Left ventricle myocardium inferior (tissue), 1 donor: ENCODE results near the gene TMCC2. TPM values are rescaled to one million over a fixed set of nuclear protein-coding genes. Genes with fewer than 3 reads are reported as not detected.
A peak's percentile ranks its signal among the peaks of the same experiment; 100 is the strongest.

ENCODE experiments used
- DNase-seq: peaks from one replicate; pipeline ENCODE4 v3.0.0-alpha.2; 2020
- H3K27ac ChIP-seq: fragments of 200-600 bp; replicated peaks from 2 replicates; pipeline ENCODE4 v1.8.0; 2021
- H3K27me3 ChIP-seq: fragments of 200-600 bp; 2 replicates; pipeline ENCODE4 v1.8.0; 2021; ENCODE audit warnings: low read depth
- H3K36me3 ChIP-seq: fragments of 200-600 bp; 2 replicates; pipeline ENCODE4 v1.8.0; 2021
- H3K4me1 ChIP-seq: fragments of 200-600 bp; 2 replicates; pipeline ENCODE4 v1.8.0; 2021
- H3K4me3 ChIP-seq: fragments of 200-600 bp; 2 replicates; pipeline ENCODE4 v1.8.0; 2021; ENCODE audit warnings: mild to moderate bottlenecking, moderate library complexity
- H3K9me3 ChIP-seq: fragments of 200-600 bp; replicated peaks from 2 replicates; pipeline ENCODE4 v1.8.0; 2021
- intact Hi-C: fragments of 100-400 bp; cut with micrococcal nuclease; formaldehyde crosslinking; loops from one replicate; pipeline ENCODE4 v1.11.0; 2022
- total RNA-seq: library from RNA; stranded (reverse); fragmentation: NEBNext Ultra II Directional; extraction: Animal tissue kit (Norgen Biotek cat#: 25700); gene quantifications from one replicate; pipeline ENCODE4 v1.2.1, GENCODE V29; 2021
- TF ChIP-seq, protein P1 (sequence below): fragments of 200-600 bp; IDR thresholded peaks from 2 replicates; pipeline ENCODE4 v1.8.0; 2021; ENCODE audit warnings: antibody characterized with exemption, mild to moderate bottlenecking, borderline replicate concordance
- donor health status: DM: no; HTN: yes; CAD: no; lungs with severe emphysema.

Gene TMCC2
- total RNA-seq, 1 donor from 2014 or later, result 2.5 TPM

DNA sequence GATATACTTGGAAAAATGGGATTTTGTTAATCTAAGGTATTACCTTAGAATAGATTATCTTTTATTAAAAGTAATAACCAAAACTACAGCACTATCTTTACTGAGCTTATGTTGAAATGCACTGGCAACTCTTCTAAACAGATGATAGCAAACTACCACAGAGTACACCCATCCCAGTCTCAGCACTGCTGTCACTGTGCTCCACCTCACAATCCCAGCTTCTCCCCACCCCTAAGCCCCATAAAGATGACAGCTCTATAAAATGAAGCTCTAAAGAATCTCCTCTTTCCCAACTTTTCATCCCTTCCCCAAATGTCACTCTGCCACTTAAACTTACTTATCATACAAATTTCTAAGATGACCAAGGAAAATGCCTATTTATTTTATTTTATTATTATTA, 22.7 kb upstream of the TMCC2 start:
- H3K9me3 ChIP-seq, result no peaks in the 10 kb centered on the region
- peaks cover 17% of the 10 kb centered on the region for H3K4me1 ChIP-seq
- H3K27ac ChIP-seq, result no peak overlapping the region
- intact Hi-C loops, result no loop called here
- H3K36me3 ChIP-seq, result no peaks in the 10 kb centered on the region
- H3K4me3 ChIP-seq, result no peak overlapping the region
- DNase-seq, result no peak
- TF ChIP-seq, protein P1, sequence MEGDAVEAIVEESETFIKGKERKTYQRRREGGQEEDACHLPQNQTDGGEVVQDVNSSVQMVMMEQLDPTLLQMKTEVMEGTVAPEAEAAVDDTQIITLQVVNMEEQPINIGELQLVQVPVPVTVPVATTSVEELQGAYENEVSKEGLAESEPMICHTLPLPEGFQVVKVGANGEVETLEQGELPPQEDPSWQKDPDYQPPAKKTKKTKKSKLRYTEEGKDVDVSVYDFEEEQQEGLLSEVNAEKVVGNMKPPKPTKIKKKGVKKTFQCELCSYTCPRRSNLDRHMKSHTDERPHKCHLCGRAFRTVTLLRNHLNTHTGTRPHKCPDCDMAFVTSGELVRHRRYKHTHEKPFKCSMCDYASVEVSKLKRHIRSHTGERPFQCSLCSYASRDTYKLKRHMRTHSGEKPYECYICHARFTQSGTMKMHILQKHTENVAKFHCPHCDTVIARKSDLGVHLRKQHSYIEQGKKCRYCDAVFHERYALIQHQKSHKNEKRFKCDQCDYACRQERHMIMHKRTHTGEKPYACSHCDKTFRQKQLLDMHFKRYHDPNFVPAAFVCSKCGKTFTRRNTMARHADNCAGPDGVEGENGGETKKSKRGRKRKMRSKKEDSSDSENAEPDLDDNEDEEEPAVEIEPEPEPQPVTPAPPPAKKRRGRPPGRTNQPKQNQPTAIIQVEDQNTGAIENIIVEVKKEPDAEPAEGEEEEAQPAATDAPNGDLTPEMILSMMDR, result no peak
- H3K27me3 ChIP-seq, result no peaks in the 10 kb centered on the region

DNA sequence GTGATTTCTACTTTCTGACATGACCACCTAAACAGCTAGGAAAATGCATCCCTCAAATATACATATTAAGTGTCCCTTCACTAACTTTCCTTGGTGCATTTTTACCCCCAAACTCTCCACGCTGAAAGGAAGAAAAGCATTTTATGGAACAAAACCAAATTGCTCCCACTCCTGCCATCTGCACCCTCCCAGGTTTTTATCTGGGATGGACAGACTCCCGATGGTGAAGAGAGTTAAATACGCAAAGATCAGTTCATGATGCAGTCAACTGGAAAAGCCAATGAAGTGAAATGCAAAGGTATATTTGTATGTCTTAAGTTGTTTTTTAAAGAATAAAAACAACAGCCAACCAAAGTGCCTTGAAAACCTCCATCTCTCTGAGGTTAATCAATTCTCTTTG, 18.9 kb upstream of the TMCC2 start:
- TF ChIP-seq, protein P1, result no peak
- H3K36me3 ChIP-seq, result no peaks in the 10 kb centered on the region
- H3K4me1 ChIP-seq, result peaks cover 35% of the 10 kb centered on the region
- DNase-seq, result no peak
- no peaks in the 10 kb centered on the region for H3K9me3 ChIP-seq
- H3K27me3 ChIP-seq, result no peaks in the 10 kb centered on the region
- intact Hi-C loops, result no loop called here
- H3K4me3 ChIP-seq, result no peak overlapping the region
- no peak overlapping the region for H3K27ac ChIP-seq

DNA sequence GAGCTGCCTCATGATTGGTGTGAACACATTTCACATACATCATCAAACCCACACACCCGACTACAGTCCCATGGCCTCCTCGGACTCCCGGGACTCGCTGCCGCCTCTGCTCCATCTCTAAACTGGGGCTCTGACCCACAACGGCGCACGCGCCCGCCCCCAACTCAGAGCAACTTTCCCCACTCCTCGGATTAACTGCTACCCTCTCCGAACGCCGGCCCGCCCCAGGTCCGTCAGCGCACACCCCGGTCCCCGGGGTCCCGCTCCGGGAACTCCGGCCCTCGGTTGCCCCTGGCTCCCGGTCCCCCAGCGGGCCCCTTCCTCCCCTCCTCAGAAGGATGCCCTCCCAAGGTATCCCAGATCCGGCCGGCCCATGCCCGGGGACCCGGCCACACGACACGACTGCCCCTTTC, 17.0 kb upstream of the TMCC2 start:
- H3K4me1 ChIP-seq, result peaks cover 31% of the 10 kb centered on the region
- peak; percentile 29 for DNase-seq
- TF ChIP-seq, protein P1, result no peak
- peak overlapping the region; percentile 97 for H3K27ac ChIP-seq
- H3K9me3 ChIP-seq, result no peaks in the 10 kb centered on the region
- no peaks in the 10 kb centered on the region for H3K27me3 ChIP-seq
- intact Hi-C loops, result no loop called here
- peak overlapping the region; percentile 99 for H3K4me3 ChIP-seq
- no peaks in the 10 kb centered on the region for H3K36me3 ChIP-seq

DNA sequence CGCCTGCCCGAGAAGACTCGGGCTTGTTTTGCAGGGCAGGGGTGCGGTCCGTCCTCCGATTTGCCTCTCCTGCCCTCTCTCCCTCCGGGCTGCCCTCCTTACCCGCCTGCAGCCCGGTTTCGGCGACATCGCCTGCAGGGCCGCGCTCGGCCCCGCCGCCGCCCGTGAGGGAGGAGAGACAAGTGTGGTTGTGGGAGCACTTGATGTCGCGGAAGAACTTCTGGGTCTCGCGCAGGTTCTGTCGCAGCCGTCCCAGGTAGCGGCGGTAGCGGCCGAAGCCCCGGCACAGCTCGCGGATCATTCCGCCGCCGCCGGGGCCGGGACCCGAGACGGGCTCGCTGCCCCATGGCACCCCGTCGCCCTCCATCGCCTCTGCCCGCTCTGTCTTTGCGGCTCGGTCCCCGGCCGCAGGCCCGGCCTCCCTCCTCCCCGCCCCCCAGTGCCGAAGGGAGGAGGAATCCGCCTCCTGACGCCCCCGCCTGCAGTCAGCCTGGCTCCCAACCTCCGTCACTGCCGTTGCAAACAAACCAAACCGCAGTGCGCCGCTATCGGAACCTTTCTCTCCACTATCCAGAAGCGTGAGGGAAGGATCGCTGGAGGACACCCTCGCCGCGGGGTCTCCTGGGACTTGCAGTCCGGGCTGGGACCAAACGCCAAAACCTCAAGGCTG, 16.4 kb upstream of the TMCC2 start, which contains the start of gene DSTYK:
Gene DSTYK (minus strand): TSS at position 534 of the 670 bp plus-strand sequence. CDS start 167 bp downstream, at position 367.
- peak within 1 kb of the TSS; percentile 97 for H3K27ac ChIP-seq
- peak within 1 kb of the TSS; percentile 99 for H3K4me3 ChIP-seq
- peak; percentile 93 for DNase-seq
- TF ChIP-seq, protein P1, result peak; percentile 13
- peaks cover 31% of the 10 kb centered on the region for H3K4me1 ChIP-seq
- intact Hi-C loops, result no loop called here
- no peaks in the 10 kb centered on the region for H3K9me3 ChIP-seq
- no peaks in the 10 kb centered on the region for H3K36me3 ChIP-seq
- peaks cover 5% of the 10 kb centered on the region for H3K27me3 ChIP-seq

DNA sequence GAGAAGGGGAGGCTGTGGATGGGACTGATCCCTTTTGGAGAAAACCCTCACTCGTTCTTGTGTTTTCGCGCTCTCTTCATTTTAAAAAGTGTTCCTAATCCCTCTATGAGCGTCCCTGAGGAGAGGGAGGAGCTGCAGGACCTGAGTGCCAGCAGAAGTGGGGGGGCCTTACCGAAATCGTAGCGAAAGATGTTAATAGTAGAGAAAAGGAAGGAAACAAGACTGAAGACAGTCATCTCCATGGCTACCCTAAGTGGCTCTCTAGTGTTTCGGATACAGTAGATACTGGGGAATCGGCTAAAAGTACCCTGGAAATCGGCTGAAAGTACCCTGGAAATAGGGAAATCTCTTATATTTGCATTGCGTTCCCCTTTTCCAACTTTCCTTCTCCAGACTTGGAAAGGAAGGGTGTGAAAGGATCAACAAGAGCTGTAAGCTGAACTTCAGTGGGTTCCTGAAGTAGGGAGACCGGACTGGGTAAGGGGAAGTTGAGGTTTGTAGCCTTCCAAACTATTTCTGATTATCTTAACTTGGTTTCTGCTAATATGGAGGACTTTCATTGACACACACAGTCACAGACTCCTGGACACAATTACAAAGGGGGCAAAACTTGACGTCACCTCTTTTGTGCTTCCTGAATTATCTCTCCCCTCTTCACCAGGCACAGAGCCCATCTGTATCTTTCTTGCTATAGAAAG, 15.8 kb upstream of the TMCC2 start:
- peaks cover 9% of the 10 kb centered on the region for H3K27me3 ChIP-seq
- H3K9me3 ChIP-seq, result no peaks in the 10 kb centered on the region
- intact Hi-C loops, result no loop called here
- no peaks in the 10 kb centered on the region for H3K36me3 ChIP-seq
- H3K4me1 ChIP-seq, result peaks cover 31% of the 10 kb centered on the region
- DNase-seq, result no peak
- peak overlapping the region; percentile 99 for H3K4me3 ChIP-seq
- TF ChIP-seq, protein P1, result no peak
- peak overlapping the region; percentile 97 for H3K27ac ChIP-seq
